Measurements from ENCODE around the gene MMD. TPM values are rescaled to one million over a fixed set of nuclear protein-coding genes. Genes with fewer than 3 reads are reported as not detected.

The MMD gene
- total and polyA plus RNA-seq, 2 of the 13 experiments (the other 11 are each of a cell fraction or from before 2014, with no cell fraction given) = 121 to 225 TPM

GRCh38 chr17:55444471-55445441, 23.1 kb upstream of the MMD start (continued):
- TF ChIP-seq ZNF292 (CRISPR knock-in tag; IDR thresholded peaks at IDR 0.05; ENCODE audit: borderline replicate concordance, low read depth) = 0 out of 2 replicates have a peak, but pooled peaks have one; percentile 22
- TF ChIP-seq ZNF282 (IDR thresholded peaks at IDR 0.05; ENCODE audit: partially characterized antibody) = no peak
- TF ChIP-seq HBP1 (CRISPR knock-in tag; IDR thresholded peaks at IDR 0.05; ENCODE audit: low read depth) = no peak
- TF ChIP-seq HDAC1 (CRISPR knock-in tag; IDR thresholded peaks at IDR 0.05) = peak; percentile 59
- peak; percentile 44; the same call in 1 of the 2 replicates for TF ChIP-seq BCL6 (CRISPR knock-in tag; IDR thresholded peaks at IDR 0.05)
- peak; percentile 79; the same call in 1 of the 2 replicates for TF ChIP-seq HMG20B (CRISPR knock-in tag; conservative IDR thresholded peaks at IDR 0.05)
- TF ChIP-seq CREM (IDR thresholded peaks at IDR 0.05) = peak; percentile 69
- TF ChIP-seq CREM (CRISPR knock-in tag; IDR thresholded peaks at IDR 0.05) = no peak
- TF ChIP-seq BRCA1 (CRISPR knock-in tag; IDR thresholded peaks at IDR 0.05) = no peak
- peak; percentile 83 for TF ChIP-seq SRF (IDR thresholded peaks at IDR 0.05; ENCODE audit: low read depth, low read length)
- TF ChIP-seq BRD4 (CRISPR knock-in tag; IDR thresholded peaks at IDR 0.05) = peak; percentile 65
- no peak for TF ChIP-seq ZNF160 (CRISPR knock-in tag; IDR thresholded peaks at IDR 0.05)
- TF ChIP-seq ZNF597 (CRISPR knock-in tag; IDR thresholded peaks at IDR 0.05) = no peak
- no peak for TF ChIP-seq ZNF672 (CRISPR knock-in tag; IDR thresholded peaks at IDR 0.05)
- 0 out of 2 replicates have a peak, but pooled peaks have one; percentile 71 for TF ChIP-seq ZNF816 (CRISPR knock-in tag; IDR thresholded peaks at IDR 0.05; ENCODE audit: borderline replicate concordance)
- TF ChIP-seq ZBTB8A (CRISPR knock-in tag; IDR thresholded peaks at IDR 0.05; ENCODE audit: borderline replicate concordance, low read depth) = no peak
- no peak for TF ChIP-seq RFX1 (IDR thresholded peaks at IDR 0.05)
- no peak for TF ChIP-seq ZBTB26 (CRISPR knock-in tag; IDR thresholded peaks at IDR 0.05; ENCODE audit: borderline replicate concordance)
- no peak for TF ChIP-seq HES4 (CRISPR knock-in tag; IDR thresholded peaks at IDR 0.05; ENCODE audit: borderline replicate concordance)
- peak; percentile 56; the same call in 1 of the 2 replicates for TF ChIP-seq ZMAT3 (CRISPR knock-in tag; conservative IDR thresholded peaks at IDR 0.05)
- no peak for TF ChIP-seq ZNF891 (CRISPR knock-in tag; IDR thresholded peaks at IDR 0.05)
- no peak for TF ChIP-seq THAP9 (CRISPR knock-in tag; IDR thresholded peaks at IDR 0.05; ENCODE audit: borderline replicate concordance)
- TF ChIP-seq NR2C2 (CRISPR knock-in tag; IDR thresholded peaks at IDR 0.05; ENCODE audit: borderline replicate concordance) = peak; percentile 66
